LoVo (cell line): ENCODE data around the gene KCTD13.
A peak's percentile ranks its signal among the peaks of the same experiment; 100 is the strongest.
"Not testable (repeated sequence)": the region's sequence is repeated elsewhere in the genome, so short reads cannot be mapped to it uniquely, and the experiment has no call there.

Experiments used
- DNase-seq: peaks from one replicate; pipeline ENCODE4 v3.0.0-alpha.2; 2016; ENCODE audit warnings: low spot score

Gene KCTD13

GRCh38 chr16:29943846-29944799 is 18.1 kb upstream of the KCTD13 start:
- DNase-seq, result peak; percentile 95

GRCh38 chr16:29940656-29941055 is 14.6 kb upstream of the KCTD13 start:
- no peak for DNase-seq

- not testable (repeated sequence) for DNase-seq
Observed at GRCh38 chr16:29931750-29932149, 5.7 kb upstream of the KCTD13 start.

GRCh38 chr16:29927070-29927905 is 1.3 kb upstream of the KCTD13 start:
- no peak for DNase-seq

- peak; percentile 41 for DNase-seq
Observed at GRCh38 chr16:29926711-29927052, 656 bp upstream of the KCTD13 start.

- no peak for DNase-seq
Observed at GRCh38 chr16:29925105-29925756, 795 bp downstream of the KCTD13 start.

- DNase-seq, result no peak
Observed at GRCh38 chr16:29922986-29923501, 3.0 kb downstream of the KCTD13 start.

GRCh38 chr16:29922326-29922725 is 3.7 kb downstream of the KCTD13 start:
- no peak for DNase-seq

- DNase-seq, result no peak
Observed at GRCh38 chr16:29921034-29921385, 5.0 kb downstream of the KCTD13 start.

GRCh38 chr16:29920288-29921033 is 5.6 kb downstream of the KCTD13 start:
- no peak for DNase-seq

- no peak for DNase-seq
Observed at GRCh38 chr16:29916979-29917378, 9.0 kb downstream of the KCTD13 start.

- DNase-seq, result no peak
Observed at GRCh38 chr16:29915590-29916247, 10.3 kb downstream of the KCTD13 start.

GRCh38 chr16:29913514-29913913 is 12.5 kb downstream of the KCTD13 start:
- DNase-seq, result no peak

- no peak for DNase-seq
Observed at GRCh38 chr16:29912087-29912486, 13.9 kb downstream of the KCTD13 start.

GRCh38 chr16:29911676-29912010 is 14.4 kb downstream of the KCTD13 start:
- no peak for DNase-seq

GRCh38 chr16:29910819-29911675 is 15.0 kb downstream of the KCTD13 start:
- DNase-seq, result no peak

GRCh38 chr16:29909851-29910250 is 16.2 kb downstream of the KCTD13 start:
- not testable (repeated sequence) for DNase-seq

GRCh38 chr16:29909391-29909790 is 16.6 kb downstream of the KCTD13 start:
- DNase-seq, result no peak

- DNase-seq, result no peak
Observed at GRCh38 chr16:29908719-29909220, 17.3 kb downstream of the KCTD13 start.

GRCh38 chr16:29907973-29908372 is 18.1 kb downstream of the KCTD13 start:
- DNase-seq, result no peak
